ENCODE measurements around the gene LY86.

GRCh38 chr6:6631053-6631452 is 42.5 kb downstream of the LY86 start:
- TF ChIP-seq CTCF (IDR thresholded peaks at IDR 0.05; ENCODE audit: low read depth, low read length), result no peak
- TF ChIP-seq EZH2phosphoT487 (IDR thresholded peaks at IDR 0.05; ENCODE audit: low read depth), result no peak
